B cell (primary cell): Measurements from ENCODE around the gene RGS11. TPM values are rescaled to one million over a fixed set of nuclear protein-coding genes. Genes with fewer than 3 reads are reported as not detected.

ENCODE experiments used
- ATAC-seq: fragments of 200-7000 bp; cut with Tn5 transposase; one replicate; pipeline ENCODE4 v1.10.0; 2021; ENCODE audit warnings: low read depth, mild to moderate bottlenecking, moderate number of reproducible peaks, moderate library complexity
- CTCF ChIA-PET: fragments of 350-600 bp; sonication (Branson Sonifier 250); formaldehyde crosslinking; loops from one replicate; lab custom pipeline; 2021; ENCODE audit warnings: antibody characterized with exemption, inconsistent platforms; lab: Charles Lee
- POLR2A ChIA-PET: fragments of 350-600 bp; sonication (Branson Sonifier 250); formaldehyde crosslinking; loops from one replicate; lab custom pipeline; 2021; ENCODE audit warnings: antibody characterized with exemption; lab: Charles Lee
- DNase-seq: peaks from one replicate; pipeline ENCODE4 v3.0.0; 2013
- H2AFZ ChIP-seq: 2 replicates; pipeline ENCODE4 v1.6.1; 2012; ENCODE audit warnings: mild to moderate bottlenecking, low read depth, low read length; ENCODE audit not compliant: insufficient read depth, poor library complexity, severe bottlenecking
- H3K27ac ChIP-seq, 2 donors: 1 replicate in 1 of 2; 2 replicates in 1 of 2; pipeline ENCODE4 v1.5.1; 2012 to 2013; ENCODE audit warnings: low read length in 2 of 2, mild to moderate bottlenecking in 2 of 2, moderate library complexity in 1 of 2
- H3K27me3 ChIP-seq, 4 experiments: fragments of 200-600 bp in 1 of 4; sonication (generic) in 1 of 4; replicated peaks in 1 of 4; 1 replicate in 2 of 4; 2 replicates in 2 of 4; pipeline versions ENCODE4 v1.6.1 to v1.7.0; 2013 to 2016; ENCODE audit warnings: low read length in 3 of 4, mild to moderate bottlenecking in 2 of 4, mixed read lengths in 1 of 4, moderate library complexity in 1 of 4; ENCODE audit not compliant: insufficient read depth in 4 of 4, control insufficient read depth in 3 of 4; ENCODE audit errors: control extremely low read depth in 1 of 4
- H3K36me3 ChIP-seq, 2 experiments: replicated peaks in 1 of 2; 1 replicate in 1 of 2; 2 replicates in 1 of 2; pipeline versions ENCODE4 v1.6.1 to v1.7.1; 2013; ENCODE audit warnings: low read length in 1 of 2; ENCODE audit not compliant: insufficient read depth in 2 of 2, control insufficient read depth in 1 of 2; ENCODE audit errors: control extremely low read depth in 1 of 2, extremely low read depth in 1 of 2
- H3K4me1 ChIP-seq, 2 donors: fragments of 200-600 bp in 1 of 2; sonication (generic) in 1 of 2; 1 replicate in 1 of 2; 2 replicates in 1 of 2; pipeline versions ENCODE4 v1.5.1 to v1.6.1; 2013 to 2017; ENCODE audit warnings: low read length in 2 of 2; ENCODE audit not compliant: control insufficient read depth in 2 of 2, insufficient read depth in 2 of 2
- H3K4me2 ChIP-seq: replicated peaks from 2 replicates; pipeline ENCODE3; 2012; ENCODE audit warnings: mild to moderate bottlenecking, low read depth, low read length; ENCODE audit not compliant: poor library complexity, severe bottlenecking
- H3K4me3 ChIP-seq, 5 experiments: fragments of 200-600 bp in 1 of 5; sonication (generic) in 1 of 5; 1 replicate in 3 of 5; 2 replicates in 2 of 5; pipeline versions ENCODE4 v1.5.1 to v1.7.0; 2011 to 2016; ENCODE audit warnings: low read length in 4 of 5, mild to moderate bottlenecking in 4 of 5, low read depth in 2 of 5, control low read depth in 1 of 5, moderate library complexity in 1 of 5; ENCODE audit not compliant: insufficient read depth in 1 of 5; ENCODE audit errors: control extremely low read depth in 1 of 5, extremely low read depth in 1 of 5
- H3K79me2 ChIP-seq: fragments of 200-600 bp; sonication (generic); one replicate; pipeline ENCODE4 v1.6.0; 2016; ENCODE audit warnings: low read length; ENCODE audit not compliant: control insufficient read depth, insufficient read depth
- H3K9ac ChIP-seq: fragments of 200-600 bp; sonication (generic); 2 replicates; pipeline ENCODE4 v1.6.1; 2017; ENCODE audit warnings: mild to moderate bottlenecking, low read length, moderate library complexity
- H3K9me3 ChIP-seq, 3 donors: one replicate each; pipeline versions ENCODE4 v1.6.1 to v1.7.1; 2013; ENCODE audit warnings: low read length in 2 of 3; ENCODE audit not compliant: control insufficient read depth in 2 of 3, insufficient read depth in 1 of 3; ENCODE audit errors: control extremely low read depth in 1 of 3
- H4K20me1 ChIP-seq: 2 replicates; pipeline ENCODE4 v1.6.0; 2012; ENCODE audit warnings: mild to moderate bottlenecking, low read length; ENCODE audit not compliant: insufficient read depth, control insufficient read depth, poor library complexity, severe bottlenecking
- H3K27ac Mint-ChIP-seq: one replicate; pipeline ENCODE4 v1.8.0; 2021; ENCODE audit warnings: mixed read lengths
- H3K27me3 Mint-ChIP-seq: one replicate; pipeline ENCODE4 v1.8.0; 2021; ENCODE audit warnings: mixed read lengths
- H3K4me1 Mint-ChIP-seq: one replicate; pipeline ENCODE4 v1.8.0; 2021; ENCODE audit warnings: mixed read lengths
- H3K4me3 Mint-ChIP-seq: one replicate; pipeline ENCODE4 v1.8.0; 2021; ENCODE audit warnings: mixed read lengths
- H3K9me3 Mint-ChIP-seq: one replicate; pipeline ENCODE4 v1.8.0; 2022; ENCODE audit warnings: mixed read lengths; ENCODE audit not compliant: insufficient read depth
- CTCF ChIP-seq: fragments of 200-600 bp; IDR thresholded peaks from one replicate; pipeline ENCODE4 v1.8.0; 2022; ENCODE audit warnings: antibody characterized with exemption, mild to moderate bottlenecking
- EZH2 ChIP-seq: IDR thresholded peaks from 2 replicates; pipeline ENCODE4 v1.6.1; 2012; ENCODE audit warnings: borderline replicate concordance, low read depth, mild to moderate bottlenecking, moderate library complexity, low read length; ENCODE audit not compliant: insufficient read depth, poor library complexity, severe bottlenecking
- WGBS: methylation state at CpG from one replicate; pipeline ENCODE4 v1.1.5; 2013; ENCODE audit warnings: missing lambda C conversion rate; ENCODE audit not compliant: insufficient coverage; 5-methylcytosine and 5-hydroxymethylcytosine counted together
- intact Hi-C: fragments of 100-400 bp; cut with micrococcal nuclease; formaldehyde crosslinking; loops from one replicate; pipeline ENCODE4 v1.10.0; 2022
- polyA plus RNA-seq: library from polyadenylated mRNA; depleted of rRNA; stranded (reverse); fragments of >200 nt; gene quantifications from 2 replicates; pipeline ENCODE4 v1.2.3, GENCODE V29; 2012
- total RNA-seq, 2 donors: library from RNA; stranded (reverse); fragments of 120-200 nt in 1 of 2; gene quantifications; 1 replicate in 1 of 2; 2 replicates in 1 of 2; pipeline versions ENCODE4 v1.2.3 to v1.2.4, GENCODE V29; 2013 to 2022

RGS11 gene
- total and polyA plus RNA-seq, 2 donors (not counting 1 experiment from before 2014, with no cell fraction given): 0.39 TPM; not detected in 1

- H3K9me3 Mint-ChIP-seq: no peaks in the 10 kb centered on the region
- no peak for ATAC-seq
- H3K79me2 ChIP-seq: no peaks in the 10 kb centered on the region
- H3K9ac ChIP-seq: no peak overlapping the region
- no peak overlapping the region for H3K4me2 ChIP-seq
- no peak overlapping the region for H3K27ac ChIP-seq
- H2AFZ ChIP-seq: no peak overlapping the region
- no peaks in the 10 kb centered on the region for H3K27me3 Mint-ChIP-seq
- no peak overlapping the region for H3K4me3 Mint-ChIP-seq
- no peak overlapping the region for H3K4me3 ChIP-seq
- no peaks in the 10 kb centered on the region for H3K27me3 ChIP-seq
- no peaks in the 10 kb centered on the region for H3K4me1 Mint-ChIP-seq
- DNase-seq: no peak
- H3K36me3 ChIP-seq: peaks cover 0 to 40% of the 10 kb centered on the region in 2 experiments
- TF ChIP-seq EZH2: no peak
- TF ChIP-seq CTCF: no peak
- POLR2A ChIA-PET: no interaction called here
- CTCF ChIA-PET: no interaction called here
- H3K4me1 ChIP-seq: no peaks in the 10 kb centered on the region
- H4K20me1 ChIP-seq: no peaks in the 10 kb centered on the region
- intact Hi-C loops: no loop called here
- H3K27ac Mint-ChIP-seq: no peak overlapping the region
- H3K9me3 ChIP-seq: no peaks in the 10 kb centered on the region
- WGBS: 98% methylated on average over 17 of the region's 19 CpGs
Measured at GRCh38 chr16:260326-260725, 15.4 kb downstream of the RGS11 start.

- TF ChIP-seq CTCF: no peak
- TF ChIP-seq EZH2: no peak
- H3K79me2 ChIP-seq: no peaks in the 10 kb centered on the region
- Mint-ChIP-seq H3K27me3 (no peaks in the 10 kb centered on the region), H3K4me3 (no peak overlapping the region), H3K9me3 (no peaks in the 10 kb centered on the region), H3K27ac (no peak overlapping the region), H3K4me1 (no peaks in the 10 kb centered on the region)
- peaks cover 0 to 40% of the 10 kb centered on the region in 2 experiments for H3K36me3 ChIP-seq
- H3K4me2 ChIP-seq: no peak overlapping the region
- ChIA-PET POLR2A (no interaction called here), CTCF (no interaction called here)
- ATAC-seq: no peak
- WGBS: 91% methylated on average over 13 of the region's 13 CpGs
- no peak overlapping the region for H2AFZ ChIP-seq
- H3K9me3 ChIP-seq: no peaks in the 10 kb centered on the region
- H3K4me3 ChIP-seq: no peak overlapping the region
- H3K27me3 ChIP-seq: no peaks in the 10 kb centered on the region
- H4K20me1 ChIP-seq: no peaks in the 10 kb centered on the region
- no peak overlapping the region for H3K9ac ChIP-seq
- H3K27ac ChIP-seq: no peak overlapping the region
- no peak for DNase-seq
- intact Hi-C loops: no loop called here
- H3K4me1 ChIP-seq: no peaks in the 10 kb centered on the region
Measured at GRCh38 chr16:259814-260253, 15.9 kb downstream of the RGS11 start.
